A549 (cell line): Measurements from ENCODE around the gene CYB561. TPM values are rescaled to one million over a fixed set of nuclear protein-coding genes. Genes with fewer than 3 reads are reported as not detected.

Experiments used
- ATAC-seq, 2 experiments: fragments of 200-7000 bp in 1 of 2; fragments of >200 bp in 1 of 2; cut with Nextera tagmentation in 1 of 2; cut with Tn5 transposase in 1 of 2; 3 replicates each; pipeline versions ENCODE4 v1.8.0 to v1.9.1; 2018 to 2020; ENCODE audit warnings: mild to moderate bottlenecking in 1 of 2, moderate library complexity in 1 of 2
- CTCF ChIA-PET: fragments of 300-600 bp; sonication (Branson Sonifier 250); formaldehyde crosslinking; extraction: SDS; loops from one replicate; lab custom pipeline; 2021; ENCODE audit warnings: antibody characterized with exemption, inconsistent platforms; lab: Yijun Ruan, JAX
- POLR2A ChIA-PET: fragments of 350-600 bp; formaldehyde crosslinking; extraction: SDS; loops from one replicate; lab custom pipeline; 2021; ENCODE audit warnings: antibody characterized with exemption, inconsistent platforms; lab: Yijun Ruan, JAX
- DNase-seq, 2 experiments: peaks; one replicate each; pipeline versions ENCODE4 v3.0.0 to v3.0.0-alpha.2; 2011 to 2016; ENCODE audit warnings: low read depth in 1 of 2, low spot score in 1 of 2
- FAIRE-seq: peaks from 2 replicates; lab custom pipeline; 2011; peaks lifted over from hg19 to GRCh38; lab: Jason Lieb, UNC
- H3K27ac ChIP-seq, 2 experiments: fragments of >200 bp; sonication (Bioruptor Twin); formaldehyde crosslinking; 3 replicates each; pipeline ENCODE4 v1.5.1; 2016 to 2017
- H3K4me1 ChIP-seq: fragments of >200 bp; sonication (Bioruptor Twin); formaldehyde crosslinking; 3 replicates; pipeline ENCODE4 v1.6.1; 2016
- H3K4me2 ChIP-seq: fragments of >200 bp; sonication (Bioruptor Twin); formaldehyde crosslinking; 3 replicates; pipeline ENCODE4 v1.6.1; 2016
- H3K4me3 ChIP-seq: fragments of >200 bp; sonication (Bioruptor Twin); formaldehyde crosslinking; 3 replicates; pipeline ENCODE4 v1.5.1; 2016
- H3K9me3 ChIP-seq: fragments of >200 bp; sonication (Bioruptor Twin); formaldehyde crosslinking; 3 replicates; pipeline ENCODE4 v1.6.1; 2016
- BHLHE40 ChIP-seq: IDR thresholded peaks from 2 replicates; pipeline ENCODE4 v1.6.1; 2012; ENCODE audit warnings: low read depth, low read length, inconsistent platforms
- CEBPB ChIP-seq, 2 experiments: fragments of >200 bp in 1 of 2; sonication (Bioruptor Twin) in 1 of 2; formaldehyde crosslinking in 1 of 2; IDR thresholded peaks; 2 replicates each; pipeline ENCODE4 v1.6.1; 2012 to 2016
- CHD2 ChIP-seq: fragments of 150-350 bp; IDR thresholded peaks from 2 replicates; pipeline ENCODE4 v1.6.1; 2014; ENCODE audit warnings: low read length; ENCODE audit not compliant: partially characterized antibody
- CHD4 ChIP-seq: fragments of 200-600 bp; sonication (generic); IDR thresholded peaks from 2 replicates; pipeline ENCODE4 v1.6.1; 2016; ENCODE audit warnings: antibody characterized with exemption, mild to moderate bottlenecking, borderline replicate concordance
- E2F6 ChIP-seq: IDR thresholded peaks from 2 replicates; pipeline ENCODE4 v1.6.1; 2012; ENCODE audit warnings: low read depth, borderline replicate concordance
- EHF ChIP-seq: fragments of 250-450 bp; sonication (Bioruptor Pico); IDR thresholded peaks from 2 replicates; pipeline ENCODE4 v1.5.0; 2020; ENCODE audit warnings: mild to moderate bottlenecking
- FOSL2 ChIP-seq, 2 experiments: fragments of 450-650 bp in 1 of 2; fragments of >200 bp in 1 of 2; sonication (Bioruptor Twin) in 1 of 2; formaldehyde crosslinking; IDR thresholded peaks; 2 replicates each; pipeline versions ENCODE4 v1.5.0 to v1.6.1; 2016 to 2020; ENCODE audit warnings: mild to moderate bottlenecking in 1 of 2, moderate library complexity in 1 of 2
- FOXS1 ChIP-seq: fragments of 250-450 bp; sonication (Bioruptor Pico); IDR thresholded peaks from 2 replicates; pipeline ENCODE4 v1.5.0; 2020; ENCODE audit warnings: mild to moderate bottlenecking, moderate library complexity
- HEYL ChIP-seq: fragments of 250-450 bp; sonication (Bioruptor Pico); IDR thresholded peaks from 2 replicates; pipeline ENCODE4 v1.8.0; 2021; ENCODE audit warnings: mild to moderate bottlenecking, moderate library complexity
- HOXB13 ChIP-seq: fragments of 250-450 bp; sonication (Bioruptor Pico); IDR thresholded peaks from 2 replicates; pipeline ENCODE4 v1.5.0; 2020; ENCODE audit warnings: low read depth, mild to moderate bottlenecking, moderate library complexity
- HOXB5 ChIP-seq: fragments of 250-450 bp; sonication (Bioruptor Pico); IDR thresholded peaks from 2 replicates; pipeline ENCODE4 v1.5.0; 2020; ENCODE audit warnings: mild to moderate bottlenecking, moderate library complexity
- JUN ChIP-seq, 2 experiments: fragments of >200 bp; sonication (Bioruptor Twin); formaldehyde crosslinking; IDR thresholded peaks; 2 replicates in 1 of 2; 3 replicates in 1 of 2; pipeline ENCODE4 v1.6.1; 2016 to 2017
- MYC ChIP-seq: IDR thresholded peaks from 2 replicates; pipeline ENCODE4 v1.6.1; 2012; ENCODE audit warnings: mild to moderate bottlenecking, inconsistent platforms, low read length, improper control_type of control experiment, borderline replicate concordance
- NPAS2 ChIP-seq: fragments of 250-450 bp; sonication (Bioruptor Pico); IDR thresholded peaks from 2 replicates; pipeline ENCODE4 v1.8.0; 2022; ENCODE audit warnings: mild to moderate bottlenecking, moderate library complexity, borderline replicate concordance
- PHF8 ChIP-seq: fragments of 200-600 bp; sonication (generic); IDR thresholded peaks from 2 replicates; pipeline ENCODE4 v1.6.1; 2016; ENCODE audit warnings: low read depth, mild to moderate bottlenecking, antibody characterized with exemption, moderate library complexity, borderline replicate concordance
- POLR2A ChIP-seq: IDR thresholded peaks from 2 replicates; pipeline ENCODE4 v1.6.1; 2012; ENCODE audit warnings: mild to moderate bottlenecking, low read length
- RAD21 ChIP-seq, 2 experiments: fragments of >200 bp in 1 of 2; sonication (Bioruptor Twin) in 1 of 2; formaldehyde crosslinking in 1 of 2; IDR thresholded peaks in 1 of 2; conservative IDR thresholded peaks in 1 of 2; 2 replicates in 1 of 2; 3 replicates in 1 of 2; pipeline ENCODE4 v1.6.1; 2012 to 2018; ENCODE audit warnings: inconsistent platforms in 1 of 2
- RARB ChIP-seq: fragments of 250-450 bp; sonication (Bioruptor Pico); IDR thresholded peaks from 2 replicates; pipeline ENCODE4 v1.8.0; 2021; ENCODE audit warnings: mild to moderate bottlenecking, moderate library complexity
- RCOR1 ChIP-seq: fragments of 150-350 bp; IDR thresholded peaks from 2 replicates; pipeline ENCODE4 v1.6.1; 2014; ENCODE audit warnings: antibody characterized with exemption, low read length, low read depth
- RNF2 ChIP-seq: fragments of 200-600 bp; sonication (generic); IDR thresholded peaks from 2 replicates; pipeline ENCODE4 v1.6.1; 2016; ENCODE audit warnings: low read depth, mild to moderate bottlenecking, antibody characterized with exemption, moderate library complexity, borderline replicate concordance
- SMC3 ChIP-seq: fragments of >200 bp; sonication (Bioruptor Twin); formaldehyde crosslinking; IDR thresholded peaks from 3 replicates; pipeline ENCODE4 v1.6.1; 2018; ENCODE audit warnings: inconsistent platforms
- TFCP2L1 ChIP-seq: fragments of 250-450 bp; sonication (Bioruptor Pico); IDR thresholded peaks from 2 replicates; pipeline ENCODE4 v1.5.0; 2021; ENCODE audit warnings: mild to moderate bottlenecking
- TP53 ChIP-seq: fragments of 250-450 bp; sonication (Bioruptor Pico); IDR thresholded peaks from 2 replicates; pipeline ENCODE4 v1.5.0; 2021; ENCODE audit warnings: mild to moderate bottlenecking, moderate library complexity
- ZC3H11A ChIP-seq: fragments of 450-650 bp; IDR thresholded peaks from 2 replicates; pipeline ENCODE4 v1.6.1; 2014; ENCODE audit warnings: antibody characterized with exemption, mild to moderate bottlenecking
- ZSCAN20 ChIP-seq: fragments of 250-450 bp; sonication (Bioruptor Pico); IDR thresholded peaks from 2 replicates; pipeline ENCODE4 v1.8.0; 2022; ENCODE audit warnings: mild to moderate bottlenecking, moderate library complexity
- WGBS: methylation state at CpG from one replicate; pipeline ENCODE4 v1.1.6; 2017; ENCODE audit errors: missing lambda C conversion rate; 5-methylcytosine and 5-hydroxymethylcytosine counted together
- polyA minus RNA-seq: library from RNA; depleted of rRNA, polyadenylated mRNA; stranded (reverse); fragments of >200 nt; gene quantifications from 2 replicates; pipeline ENCODE4 v1.2.3, GENCODE V29; 2011; rRNA and poly(A)+ RNA removed
- polyA plus RNA-seq, 4 experiments: library from polyadenylated mRNA; depleted of rRNA in 3 of 4; stranded (reverse); fragments of >200 nt; fragmentation: RNase III in 1 of 4; extraction: RNeasy Plus Mini Kit Qiagen cat#74134 plus additional on column Dnase treatment in 1 of 4; gene quantifications; 2 replicates in 3 of 4; 3 replicates in 1 of 4; pipeline ENCODE4 v1.2.3, GENCODE V29; 2011 to 2017
- TF ChIP-seq, protein P1 (sequence below): fragments of 250-450 bp; sonication (Bioruptor Pico); IDR thresholded peaks from 2 replicates; pipeline ENCODE4 v1.5.0; 2021; ENCODE audit warnings: mild to moderate bottlenecking, moderate library complexity, borderline replicate concordance
- TF ChIP-seq, protein P2 (sequence below): fragments of 150-350 bp; IDR thresholded peaks from 2 replicates; pipeline ENCODE4 v1.6.1; 2014; ENCODE audit warnings: low read depth, mild to moderate bottlenecking, low read length
- TF ChIP-seq, protein P3 (sequence below): IDR thresholded peaks from 2 replicates; pipeline ENCODE4 v1.6.1; 2012
- TF ChIP-seq, protein P4 (sequence below): fragments of >200 bp; sonication (Bioruptor Twin); formaldehyde crosslinking; IDR thresholded peaks from 3 replicates; pipeline ENCODE4 v1.5.1; 2016
- TF ChIP-seq, protein P5 (sequence below): fragments of 250-450 bp; sonication (Bioruptor Pico); IDR thresholded peaks from 2 replicates; pipeline ENCODE4 v1.5.0; 2020; ENCODE audit warnings: low read depth, mild to moderate bottlenecking, moderate library complexity

CYB561 gene
- 16.6 and 19.7 TPM in 2 replicates for polyA plus RNA-seq (2011; rRNA removed)
- 23.2 and 33.5 TPM in 2 replicates for polyA plus RNA-seq (2012; cell fraction: cytosol; rRNA removed)
- 43.4 and 61.5 TPM in 2 replicates for polyA plus RNA-seq (2012; cell fraction: nucleus; rRNA removed)
- polyA plus RNA-seq (2017; fragmentation: RNase III; extraction: RNeasy Plus Mini Kit Qiagen cat#74134 plus additional on column Dnase treatment): 26.8 to 29.8 TPM (median 27.2 TPM) in 3 replicates
- polyA minus RNA-seq: 29.3 and 38.2 TPM in 2 replicates

- Histone ChIP-seq H3K27ac (peak within 1 kb of the TSS; percentile 94 to 98), H3K4me3 (peak within 1 kb of the TSS; percentile 69), H3K4me1 (peaks cover 15% of the 10 kb centered on the region), H3K9me3 (no peaks in the 10 kb centered on the region), H3K4me2 (peak within 1 kb of the TSS; percentile 94)
- 20% methylated on average over 25 of the region's 99 CpGs for WGBS
- ATAC-seq (peak; percentile 88 to 94), DNase-seq (peak; percentile 81 to 92), FAIRE-seq (no peak)
- CTCF ChIA-PET: interaction anchor here (0.7 to 23.8 kb wide), 15 partner anchors 13 to 169 kb away, joined by 3 to 364 read pairs (median 4); partner anchors contain the start of genes ACE and DCAF7
- POLR2A ChIA-PET: interaction anchor here (0.7 to 3.0 kb wide), 8 partner anchors 11 to 382 kb away, joined by 3 to 10 read pairs (median 3); partner anchors contain the start of gene MAP3K3
- TF ChIP-seq, protein P1, sequence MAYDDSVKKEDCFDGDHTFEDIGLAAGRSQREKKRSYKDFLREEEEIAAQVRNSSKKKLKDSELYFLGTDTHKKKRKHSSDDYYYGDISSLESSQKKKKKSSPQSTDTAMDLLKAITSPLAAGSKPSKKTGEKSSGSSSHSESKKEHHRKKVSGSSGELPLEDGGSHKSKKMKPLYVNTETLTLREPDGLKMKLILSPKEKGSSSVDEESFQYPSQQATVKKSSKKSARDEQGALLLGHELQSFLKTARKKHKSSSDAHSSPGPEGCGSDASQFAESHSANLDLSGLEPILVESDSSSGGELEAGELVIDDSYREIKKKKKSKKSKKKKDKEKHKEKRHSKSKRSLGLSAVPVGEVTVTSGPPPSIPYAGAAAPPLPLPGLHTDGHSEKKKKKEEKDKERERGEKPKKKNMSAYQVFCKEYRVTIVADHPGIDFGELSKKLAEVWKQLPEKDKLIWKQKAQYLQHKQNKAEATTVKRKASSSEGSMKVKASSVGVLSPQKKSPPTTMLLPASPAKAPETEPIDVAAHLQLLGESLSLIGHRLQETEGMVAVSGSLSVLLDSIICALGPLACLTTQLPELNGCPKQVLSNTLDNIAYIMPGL (CRISPR knock-in tag): peak; percentile 61; the same call in 1 of the 2 replicates
- TF ChIP-seq, protein P2, sequence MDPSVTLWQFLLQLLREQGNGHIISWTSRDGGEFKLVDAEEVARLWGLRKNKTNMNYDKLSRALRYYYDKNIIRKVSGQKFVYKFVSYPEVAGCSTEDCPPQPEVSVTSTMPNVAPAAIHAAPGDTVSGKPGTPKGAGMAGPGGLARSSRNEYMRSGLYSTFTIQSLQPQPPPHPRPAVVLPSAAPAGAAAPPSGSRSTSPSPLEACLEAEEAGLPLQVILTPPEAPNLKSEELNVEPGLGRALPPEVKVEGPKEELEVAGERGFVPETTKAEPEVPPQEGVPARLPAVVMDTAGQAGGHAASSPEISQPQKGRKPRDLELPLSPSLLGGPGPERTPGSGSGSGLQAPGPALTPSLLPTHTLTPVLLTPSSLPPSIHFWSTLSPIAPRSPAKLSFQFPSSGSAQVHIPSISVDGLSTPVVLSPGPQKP: no peak
- TF ChIP-seq HOXB13 (CRISPR knock-in tag) (peak; percentile 99), NPAS2 (CRISPR knock-in tag) (peak; percentile 75), TFCP2L1 (CRISPR knock-in tag) (peak; percentile 71; the same call in 1 of the 2 replicates), CHD4 (no peak), ZC3H11A (no peak), ZSCAN20 (peak; percentile 58; the same call in 1 of the 2 replicates), POLR2A (peak; percentile 47), RAD21 (conservative IDR thresholded peaks at IDR 0.05 in 1 of 2, IDR thresholded peaks at IDR 0.05 in 1 of 2) (peak in 1 of 2 experiments; percentile 44; a peak in 3 of 5 replicates), RCOR1 (no peak), BHLHE40 (peak; percentile 98), RARB (CRISPR knock-in tag) (no peak), CEBPB (IDR thresholded peaks at IDR 0.05) (no peak), HOXB5 (CRISPR knock-in tag) (peak; percentile 98), SMC3 (peak; percentile 41), HEYL (CRISPR knock-in tag) (0 out of 2 replicates have a peak, but pooled peaks have one; percentile 33), RNF2 (peak; percentile 82; the same call in 1 of the 2 replicates), CHD2 (no peak), E2F6 (peak; percentile 96), MYC (peak; percentile 86), EHF (peak; percentile 96), JUN (IDR thresholded peaks at IDR 0.05) (peak in 1 of 2 experiments; percentile 80; a peak in 3 of 5 replicates), FOSL2 (IDR thresholded peaks at IDR 0.05) (no peak), FOSL2 (CRISPR knock-in tag; IDR thresholded peaks at IDR 0.05) (peak; percentile 50; the same call in 1 of the 2 replicates), FOXS1 (peak; percentile 93), PHF8 (peak; percentile 64), TP53 (peak; percentile 96)
- TF ChIP-seq, protein P3, sequence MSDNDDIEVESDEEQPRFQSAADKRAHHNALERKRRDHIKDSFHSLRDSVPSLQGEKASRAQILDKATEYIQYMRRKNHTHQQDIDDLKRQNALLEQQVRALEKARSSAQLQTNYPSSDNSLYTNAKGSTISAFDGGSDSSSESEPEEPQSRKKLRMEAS: peak; percentile 98
- TF ChIP-seq, protein P4, sequence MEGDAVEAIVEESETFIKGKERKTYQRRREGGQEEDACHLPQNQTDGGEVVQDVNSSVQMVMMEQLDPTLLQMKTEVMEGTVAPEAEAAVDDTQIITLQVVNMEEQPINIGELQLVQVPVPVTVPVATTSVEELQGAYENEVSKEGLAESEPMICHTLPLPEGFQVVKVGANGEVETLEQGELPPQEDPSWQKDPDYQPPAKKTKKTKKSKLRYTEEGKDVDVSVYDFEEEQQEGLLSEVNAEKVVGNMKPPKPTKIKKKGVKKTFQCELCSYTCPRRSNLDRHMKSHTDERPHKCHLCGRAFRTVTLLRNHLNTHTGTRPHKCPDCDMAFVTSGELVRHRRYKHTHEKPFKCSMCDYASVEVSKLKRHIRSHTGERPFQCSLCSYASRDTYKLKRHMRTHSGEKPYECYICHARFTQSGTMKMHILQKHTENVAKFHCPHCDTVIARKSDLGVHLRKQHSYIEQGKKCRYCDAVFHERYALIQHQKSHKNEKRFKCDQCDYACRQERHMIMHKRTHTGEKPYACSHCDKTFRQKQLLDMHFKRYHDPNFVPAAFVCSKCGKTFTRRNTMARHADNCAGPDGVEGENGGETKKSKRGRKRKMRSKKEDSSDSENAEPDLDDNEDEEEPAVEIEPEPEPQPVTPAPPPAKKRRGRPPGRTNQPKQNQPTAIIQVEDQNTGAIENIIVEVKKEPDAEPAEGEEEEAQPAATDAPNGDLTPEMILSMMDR: peak; percentile 61
- TF ChIP-seq, protein P5, sequence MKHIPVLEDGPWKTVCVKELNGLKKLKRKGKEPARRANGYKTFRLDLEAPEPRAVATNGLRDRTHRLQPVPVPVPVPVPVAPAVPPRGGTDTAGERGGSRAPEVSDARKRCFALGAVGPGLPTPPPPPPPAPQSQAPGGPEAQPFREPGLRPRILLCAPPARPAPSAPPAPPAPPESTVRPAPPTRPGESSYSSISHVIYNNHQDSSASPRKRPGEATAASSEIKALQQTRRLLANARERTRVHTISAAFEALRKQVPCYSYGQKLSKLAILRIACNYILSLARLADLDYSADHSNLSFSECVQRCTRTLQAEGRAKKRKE: peak; percentile 97
Measured at GRCh38 chr17:63445954-63446752, at the start of gene CYB561. Gene CYB561 (minus strand): TSS chr17:63446306. CDS start chr17:63437547, 8,759 bp downstream.
